ENCODE results near the gene SLC1A1.

DNA sequence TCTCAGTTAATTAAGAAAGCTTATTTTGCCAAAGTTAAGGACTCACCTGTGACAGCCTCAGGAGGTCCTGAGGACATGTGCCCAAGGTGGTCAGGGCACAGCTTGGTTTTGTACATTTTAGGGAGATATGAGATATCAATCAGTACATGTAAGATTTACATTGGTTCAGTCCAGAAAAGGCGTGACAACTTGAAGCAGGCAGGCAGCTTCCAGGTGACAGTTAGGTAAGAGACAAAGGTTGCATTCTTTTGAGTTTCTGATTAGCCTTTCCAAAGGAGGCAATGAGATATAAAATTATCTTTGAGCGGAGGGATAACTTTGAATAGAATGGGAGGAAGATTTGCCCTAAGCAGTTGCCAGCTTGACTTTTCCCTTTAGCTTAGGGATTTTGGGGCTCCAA, 47.8 kb downstream of the SLC1A1 start:
- no peak for TF ChIP-seq CTCF (IDR thresholded peaks at IDR 0.05)
- TF ChIP-seq POLR2A (IDR thresholded peaks at IDR 0.05), result no peak
- no peak for TF ChIP-seq POLR2AphosphoS5 (IDR thresholded peaks at IDR 0.05)

Measured in breast epithelium (tissue), 3 donors.